GM21447 (cell line): ENCODE data around the gene ZNF471.

ENCODE experiments used
- ATAC-seq: cut with Tn5 transposase; IDR thresholded peaks from one replicate; pipeline ENCODE4 v1.9.1; 2021; ENCODE audit not compliant: unreplicated experiment

ZNF471 gene

GRCh38 chr19:56507446-56508289 is at the start of gene ZNF471:
ZNF471 (plus strand) TSS chr19:56507855; CDS start chr19:56511572, 3,717 bp downstream.
- no peak for ATAC-seq

GRCh38 chr19:56474308-56474707 is 33.3 kb upstream of the ZNF471 start:
- no peak for ATAC-seq

DNA sequence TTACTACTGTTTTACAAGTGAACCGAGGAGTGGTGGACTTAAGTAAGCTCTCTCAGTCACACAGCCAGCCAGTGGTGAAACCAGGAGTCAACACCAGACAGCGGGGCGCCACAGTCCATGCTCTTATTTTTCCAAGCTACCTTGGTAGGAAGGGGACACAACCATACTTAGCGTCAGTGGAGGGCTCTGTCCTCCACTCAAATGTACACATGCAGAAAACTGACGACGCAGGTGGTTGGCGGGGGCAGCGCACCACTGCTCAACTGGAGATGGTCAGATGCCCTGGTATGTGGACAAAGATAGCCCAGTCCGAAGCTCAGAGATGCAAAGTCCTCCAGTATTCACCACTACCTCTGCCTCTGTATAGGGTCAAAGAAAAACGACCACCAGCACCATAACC is 31.6 kb upstream of the ZNF471 start:
- no peak for ATAC-seq

DNA sequence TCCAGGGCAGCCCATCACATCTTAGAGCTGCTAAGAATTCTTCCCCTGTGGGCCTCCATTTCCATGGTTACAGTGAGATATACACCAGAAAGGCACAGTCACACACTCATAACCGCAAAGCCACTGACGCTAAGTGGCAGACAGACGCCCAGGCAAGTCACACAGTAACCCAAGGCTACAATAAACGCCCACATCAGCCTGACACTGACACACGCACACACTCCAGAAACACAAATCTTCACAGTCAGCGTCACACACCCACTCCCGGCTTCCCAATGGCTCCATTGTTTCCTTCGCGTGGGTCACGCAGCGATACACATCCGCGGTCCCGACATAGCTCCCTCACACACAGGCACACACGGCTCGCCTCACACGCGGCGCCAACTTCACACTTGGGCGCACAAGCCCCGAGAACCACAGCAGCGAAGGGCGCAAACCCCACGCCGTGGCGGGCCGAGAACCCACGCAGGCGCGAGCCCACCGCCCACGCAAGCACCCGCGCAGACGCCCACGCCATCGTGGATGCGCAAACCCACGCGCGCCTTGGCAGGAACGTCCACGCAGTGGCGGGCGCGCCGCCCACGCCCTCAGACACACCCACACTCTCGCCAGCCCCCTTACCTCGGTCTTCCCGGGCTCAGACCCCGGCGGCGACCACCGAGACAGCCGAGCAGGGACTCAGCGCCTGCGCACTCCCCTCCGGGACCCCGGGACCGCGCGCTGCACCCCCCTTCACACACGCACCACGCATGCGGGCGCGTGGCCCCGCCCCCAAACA is 30.8 kb upstream of the ZNF471 start, which contains the start of gene ZNF667:
TSS of gene ZNF667 (minus strand) at position 695 of the 778 bp plus-strand sequence. CDS start 14,975 bp downstream, outside the sequence.
- no peak for ATAC-seq

DNA sequence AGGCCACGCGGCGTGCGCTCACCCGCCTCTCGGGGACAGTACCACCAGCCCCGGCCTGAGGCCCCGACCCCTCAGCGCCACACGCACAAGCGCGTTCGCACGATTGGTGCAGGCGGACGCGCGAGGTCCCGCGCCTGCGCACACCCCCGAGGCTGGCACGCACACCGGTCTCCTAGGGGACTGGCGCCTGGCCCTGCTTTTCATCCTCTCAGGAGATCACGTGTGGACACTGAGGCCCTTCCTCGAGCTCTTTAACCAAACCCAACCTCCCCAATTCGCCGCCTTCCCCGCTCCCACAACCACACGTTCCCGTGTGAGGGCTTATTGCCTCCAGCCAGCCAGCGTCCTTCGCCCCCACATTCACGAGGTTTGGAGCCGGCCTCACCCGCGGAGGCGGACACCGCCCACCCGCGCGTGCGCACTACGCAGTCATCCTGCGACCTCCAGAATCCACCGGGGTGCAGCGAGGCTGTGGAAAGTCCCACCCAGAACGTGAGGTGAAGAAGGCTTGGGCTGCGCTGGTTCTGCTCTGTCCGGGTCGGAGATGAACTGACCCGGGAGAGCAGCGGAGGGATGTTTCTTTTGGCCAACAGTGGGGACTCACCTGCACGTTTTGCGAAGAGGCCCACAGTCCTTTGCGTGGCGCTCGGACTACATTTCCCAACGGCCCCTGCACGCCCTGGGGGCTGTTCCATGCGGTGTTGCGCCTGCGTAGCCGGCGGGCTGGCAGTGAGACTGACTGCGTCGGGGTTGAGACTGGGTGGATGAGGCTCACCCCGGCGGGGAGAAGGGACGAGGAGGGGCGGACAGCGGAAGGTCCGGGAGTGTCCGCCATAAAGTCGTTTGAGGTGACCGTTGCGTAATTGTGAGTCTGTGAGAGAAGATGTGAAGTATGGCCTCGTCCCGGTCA is 30.0 kb upstream of the ZNF471 start:
- ATAC-seq: no peak

- ATAC-seq: no peak
These were observed 16.3 kb upstream of the ZNF471 start for GRCh38 chr19:56491399-56491798.

DNA sequence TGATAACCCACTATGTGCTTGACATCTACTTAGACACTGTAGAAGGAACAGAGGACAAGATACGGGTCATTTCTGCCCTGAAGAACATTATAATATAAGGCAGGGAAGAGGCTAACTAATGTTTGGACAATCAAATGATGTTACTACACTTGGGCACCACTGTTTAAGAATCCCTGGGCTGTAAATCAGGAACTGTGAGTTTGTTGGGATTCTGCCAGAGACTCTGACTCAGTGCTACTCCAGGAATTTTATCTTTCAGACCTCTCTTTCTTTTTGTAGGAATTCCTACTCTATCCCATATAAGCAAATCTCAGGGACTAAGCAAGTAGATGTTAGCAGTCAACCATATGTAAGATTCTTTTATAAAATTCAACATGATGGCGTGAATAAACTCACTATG is 3.1 kb upstream of the ZNF471 start:
- no peak for ATAC-seq

DNA sequence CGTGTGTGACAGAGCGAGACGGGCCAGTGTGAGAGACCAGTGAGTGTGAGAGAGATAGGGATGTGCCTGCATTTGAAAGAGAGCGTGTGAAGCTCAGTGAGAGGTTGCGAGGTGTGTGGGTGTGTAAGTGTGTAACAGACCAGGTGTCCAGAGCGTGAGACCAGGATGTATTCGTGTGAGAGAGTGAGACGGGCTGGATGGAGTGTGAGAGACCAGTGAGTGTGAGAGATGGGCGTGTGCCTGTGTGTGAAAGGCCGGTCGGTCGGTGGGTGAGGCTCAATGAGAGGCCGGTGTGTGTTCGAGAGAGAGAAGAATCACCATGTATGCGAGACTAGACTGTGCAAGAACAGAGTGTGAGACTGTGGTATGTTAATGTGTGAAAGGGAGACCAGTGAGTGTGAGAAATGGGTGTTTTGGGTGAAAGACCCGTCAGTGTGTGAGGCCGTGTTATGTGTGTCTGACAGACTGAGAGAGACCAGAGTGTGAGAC is 679 bp downstream of the ZNF471 start:
- no peak for ATAC-seq

DNA sequence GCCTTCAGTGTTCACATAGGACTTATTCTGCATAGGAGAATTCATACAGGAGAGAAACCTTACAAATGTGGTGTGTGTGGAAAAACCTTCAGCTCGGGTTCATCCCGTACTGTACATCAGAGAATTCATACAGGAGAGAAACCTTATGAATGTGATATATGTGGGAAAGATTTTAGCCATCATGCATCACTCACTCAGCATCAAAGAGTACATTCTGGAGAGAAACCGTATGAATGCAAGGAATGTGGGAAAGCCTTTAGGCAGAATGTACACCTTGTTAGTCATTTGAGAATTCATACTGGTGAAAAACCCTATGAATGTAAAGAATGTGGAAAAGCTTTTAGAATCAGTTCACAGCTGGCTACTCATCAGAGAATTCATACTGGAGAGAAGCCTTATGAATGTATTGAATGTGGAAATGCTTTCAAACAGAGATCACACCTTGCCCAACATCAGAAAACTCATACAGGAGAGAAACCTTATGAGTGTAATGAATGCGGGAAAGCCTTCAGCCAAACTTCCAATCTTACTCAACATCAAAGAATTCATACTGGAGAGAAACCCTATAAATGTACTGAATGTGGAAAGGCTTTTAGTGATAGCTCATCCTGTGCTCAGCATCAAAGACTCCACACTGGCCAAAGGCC is 17.7 kb downstream of the ZNF471 start:
- ATAC-seq: no peak

DNA sequence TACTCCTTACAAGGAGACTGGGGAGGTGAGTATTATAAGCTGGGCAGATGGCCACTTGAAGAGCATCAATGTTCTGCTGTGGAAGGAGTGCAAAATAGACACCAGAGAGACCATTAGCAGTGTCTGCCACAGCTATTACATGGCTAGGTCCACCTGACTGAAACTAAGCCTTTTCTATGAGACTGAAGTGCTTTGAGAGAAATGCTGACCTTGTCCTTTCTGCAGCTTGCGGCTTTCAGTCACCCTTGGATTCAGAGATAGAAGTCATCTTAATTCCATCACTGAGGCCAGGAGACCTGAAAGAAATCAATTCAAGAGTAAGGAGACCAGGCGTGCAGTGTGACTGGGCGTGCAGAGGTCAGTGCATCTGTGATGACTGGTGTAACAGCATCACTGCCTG is 29.8 kb downstream of the ZNF471 start:
- ATAC-seq: no peak

DNA sequence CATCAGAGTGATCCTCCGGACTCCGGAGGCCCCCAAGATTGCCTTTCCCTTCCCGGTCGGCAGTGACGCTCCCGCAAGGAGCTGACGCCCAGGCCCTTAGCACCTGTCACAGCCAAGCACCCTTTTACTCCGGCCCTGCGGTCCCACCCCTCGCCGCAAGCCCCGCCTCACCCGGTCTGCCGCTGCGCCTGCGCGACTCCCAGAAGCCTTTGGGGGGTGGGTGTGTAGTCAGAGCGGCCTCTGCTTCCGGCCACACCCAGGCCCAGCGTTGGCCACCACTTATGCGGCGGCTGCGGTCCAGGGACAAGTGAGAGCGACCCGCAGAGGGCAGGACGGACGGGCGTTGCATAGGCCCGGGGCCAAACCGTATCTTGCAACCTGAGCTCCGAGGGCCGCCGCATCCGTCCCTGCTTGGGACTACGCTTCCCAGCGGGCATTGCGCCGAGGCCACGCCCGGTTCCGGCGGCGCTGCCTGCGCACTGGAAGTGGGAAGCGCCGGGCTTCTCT is 30.7 kb downstream of the ZNF471 start:
- ATAC-seq: peak; percentile 65

- ATAC-seq: peak; percentile 29
These were observed 31.2 kb downstream of the ZNF471 start, which contains the start of gene ZFP28 for GRCh38 chr19:56538761-56539263. ZFP28 (plus strand) TSS chr19:56538948; CDS start chr19:56539019, 71 bp downstream.

GRCh38 chr19:56543776-56544175 is 36.1 kb downstream of the ZNF471 start:
- ATAC-seq: no peak

DNA sequence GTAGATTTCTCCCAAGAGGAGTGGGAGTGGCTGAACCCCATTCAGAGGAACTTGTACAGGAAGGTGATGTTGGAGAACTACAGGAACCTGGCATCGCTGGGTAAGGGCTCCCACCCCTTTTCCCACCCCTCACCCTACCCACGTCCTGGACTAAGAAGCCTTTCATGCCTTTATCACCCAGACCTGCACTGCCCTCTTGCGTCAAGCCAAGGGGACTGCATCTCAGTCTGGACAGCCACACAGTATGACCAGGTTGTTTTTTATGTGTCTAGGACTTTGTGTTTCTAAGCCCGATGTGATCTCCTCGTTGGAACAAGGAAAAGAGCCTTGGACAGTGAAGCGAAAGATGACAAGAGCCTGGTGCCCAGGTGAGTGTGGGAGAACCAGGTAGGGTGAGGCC is 39.9 kb downstream of the ZNF471 start:
- no peak for ATAC-seq

- no peak for ATAC-seq
These were observed 46.7 kb downstream of the ZNF471 start for GRCh38 chr19:56554272-56554869.

DNA sequence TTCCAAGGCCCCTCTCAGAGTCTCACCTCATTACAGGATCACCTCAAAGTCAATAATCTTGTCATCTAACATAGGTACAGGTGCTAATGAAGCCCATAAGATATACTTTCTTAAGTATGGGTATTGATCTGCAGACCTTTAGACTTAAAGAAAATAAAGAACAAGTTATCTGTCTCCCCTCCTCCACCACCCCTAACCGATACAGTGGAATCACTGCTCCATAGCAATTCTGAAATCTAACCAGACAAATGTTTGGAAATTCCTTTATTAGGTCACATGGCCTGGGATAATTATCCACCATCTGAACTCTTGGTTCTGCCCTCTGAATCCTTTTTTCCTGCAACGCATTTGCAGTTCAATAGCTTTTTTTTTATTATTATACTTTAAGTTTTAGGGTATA is 55.1 kb downstream of the ZNF471 start:
- ATAC-seq: no peak

DNA sequence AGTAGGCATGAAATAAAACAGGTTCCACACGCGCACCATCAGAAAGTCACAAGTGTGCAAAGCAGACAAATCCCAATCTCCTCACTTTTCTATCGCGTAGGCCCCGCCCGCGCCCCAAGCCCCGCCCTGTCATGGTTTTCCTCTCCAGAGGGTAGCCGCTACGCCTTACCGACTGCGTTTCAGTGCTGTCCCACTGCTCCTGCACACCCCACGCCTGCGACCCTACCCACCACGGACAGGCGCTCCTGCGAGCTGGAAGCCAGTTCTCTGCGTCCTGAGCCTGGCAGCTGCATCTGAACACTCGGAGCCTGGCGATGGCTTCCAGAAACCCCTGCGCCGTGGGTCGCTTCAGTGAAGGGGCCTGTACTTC is 59.2 kb downstream of the ZNF471 start:
- peak; percentile 39 for ATAC-seq

DNA sequence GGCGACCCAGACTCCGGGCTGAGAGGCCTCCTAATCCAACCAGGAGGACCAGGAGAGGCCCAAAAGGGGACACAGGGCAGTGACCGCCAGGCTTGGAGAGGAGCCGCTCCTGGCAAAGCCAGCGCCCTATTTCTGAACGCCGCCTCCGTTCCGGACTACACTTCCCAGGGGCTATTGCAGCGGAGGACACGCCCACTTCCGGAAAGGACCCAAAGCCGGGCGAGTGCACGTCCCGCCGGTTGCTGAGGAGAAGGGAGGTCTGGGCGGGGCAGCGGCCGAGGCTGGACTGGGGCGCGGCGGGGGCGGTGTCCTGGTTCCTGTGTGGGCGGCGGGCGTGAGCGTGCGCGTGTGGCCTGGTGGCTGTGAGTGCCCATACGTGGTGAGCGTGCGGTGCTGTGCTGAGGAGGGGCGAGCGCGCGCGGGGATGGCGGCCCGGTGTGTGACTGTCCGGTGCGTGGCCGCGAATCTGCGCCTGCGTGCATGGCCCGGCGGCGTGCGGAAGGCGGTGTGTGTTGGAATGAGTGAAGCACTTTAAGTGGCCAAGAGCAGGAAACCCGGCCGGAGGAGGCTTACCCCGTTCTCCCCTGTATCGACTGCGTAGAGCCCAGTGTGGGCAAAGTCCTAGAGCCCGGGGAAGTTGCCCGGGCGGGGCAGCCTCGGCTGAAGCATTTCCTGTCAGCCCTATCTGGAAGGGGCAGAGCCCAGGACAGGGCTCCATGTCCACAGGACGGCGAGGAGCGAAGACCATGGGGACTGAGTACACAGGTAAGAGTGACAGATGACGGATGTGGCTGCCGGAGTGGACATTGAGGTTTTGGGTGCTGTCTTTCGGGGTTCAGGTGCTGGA is 59.8 kb downstream of the ZNF471 start, which contains the start of gene ZNF470:
TSS of gene ZNF470 (plus strand) at position 195 of the 847 bp plus-strand sequence. CDS start 2,844 bp downstream, outside the sequence.
- ATAC-seq: peak; percentile 95
